ENCODE data around the gene TRIM38.

GRCh38 chr6:25939593-25939992 lies 23.0 kb upstream of the TRIM38 start:
- TF ChIP-seq POLR2A (IDR thresholded peaks at IDR 0.05) (no peak), CTCF (IDR thresholded peaks at IDR 0.05) (no peak)
